Mesendoderm (in vitro differentiated cells): ENCODE data around the gene SLC25A45.
A peak's percentile ranks its signal among the peaks of the same experiment; 100 is the strongest.

ENCODE experiments used
- DNase-seq: peaks from one replicate; pipeline ENCODE4 v3.0.0; 2013
- H2AK5ac ChIP-seq: 2 replicates; pipeline ENCODE4 v1.6.1; 2013; ENCODE audit warnings: low read length, inconsistent platforms
- H2BK120ac ChIP-seq: 2 replicates; pipeline ENCODE4 v1.6.1; 2013; ENCODE audit warnings: low read depth, mild to moderate bottlenecking, low read length, moderate library complexity, mixed read lengths
- H2BK15ac ChIP-seq: replicated peaks from 2 replicates; pipeline ENCODE4 v1.6.1; 2013; ENCODE audit warnings: low read depth, mild to moderate bottlenecking, moderate library complexity
- H2BK5ac ChIP-seq: 2 replicates; pipeline ENCODE4 v1.6.1; 2013; ENCODE audit warnings: low read length, inconsistent platforms
- H3K18ac ChIP-seq: 2 replicates; pipeline ENCODE4 v1.6.1; 2013; ENCODE audit warnings: mild to moderate bottlenecking, low read length, mixed read lengths
- H3K23ac ChIP-seq: one replicate; pipeline ENCODE4 v1.6.1; 2013; ENCODE audit warnings: low read length
- H3K27ac ChIP-seq: 2 replicates; pipeline ENCODE4 v1.5.1; 2013; ENCODE audit warnings: low read depth, mild to moderate bottlenecking, inconsistent platforms, low read length, moderate library complexity
- H3K27me3 ChIP-seq: 2 replicates; pipeline ENCODE4 v1.6.1; 2013; ENCODE audit warnings: low read length, control low read depth, mild to moderate bottlenecking, inconsistent platforms; ENCODE audit not compliant: insufficient read depth, poor library complexity
- H3K36me3 ChIP-seq: 2 replicates; pipeline ENCODE4 v1.6.1; 2013; ENCODE audit warnings: low read length, inconsistent platforms; ENCODE audit not compliant: control insufficient read depth, insufficient read depth
- H3K4ac ChIP-seq: one replicate; pipeline ENCODE4 v1.6.1; 2013; ENCODE audit warnings: low read depth, mild to moderate bottlenecking, low read length, moderate library complexity
- H3K4me1 ChIP-seq: 2 replicates; pipeline ENCODE4 v1.6.1; 2013; ENCODE audit warnings: low read depth, low read length, inconsistent platforms; ENCODE audit not compliant: control insufficient read depth
- H3K4me2 ChIP-seq: 2 replicates; pipeline ENCODE4 v1.6.1; 2013; ENCODE audit warnings: low read length
- H3K4me3 ChIP-seq: 2 replicates; pipeline ENCODE4 v1.5.1; 2013; ENCODE audit warnings: mild to moderate bottlenecking, low read length
- H3K56ac ChIP-seq: one replicate; pipeline ENCODE4 v1.6.1; 2013; ENCODE audit warnings: low read length
- H3K79me1 ChIP-seq: 2 replicates; pipeline ENCODE4 v1.6.1; 2013; ENCODE audit warnings: low read length, inconsistent platforms
- H3K79me2 ChIP-seq: 2 replicates; pipeline ENCODE4 v1.6.1; 2013; ENCODE audit warnings: mild to moderate bottlenecking, low read length; ENCODE audit not compliant: control insufficient read depth, insufficient read depth
- H3K9ac ChIP-seq: 2 replicates; pipeline ENCODE4 v1.6.1; 2013; ENCODE audit warnings: low read length, inconsistent platforms
- H4K5ac ChIP-seq: one replicate; pipeline ENCODE4 v1.6.1; 2013; ENCODE audit warnings: low read length
- H4K8ac ChIP-seq: one replicate; pipeline ENCODE4 v1.6.1; 2013; ENCODE audit warnings: low read depth, mild to moderate bottlenecking, control low read depth, low read length, moderate library complexity
- WGBS: extraction: QIAGEN DNeasy Blood & Tissue Kit; methylation state at CpG from one replicate; pipeline ENCODE4 v1.1.7; 2013; ENCODE audit warnings: low lambda C conversion rate, missing lambda C conversion rate; ENCODE audit not compliant: insufficient coverage; ENCODE audit errors: extremely low coverage; 5-methylcytosine and 5-hydroxymethylcytosine counted together

Gene SLC25A45

GRCh38 chr11:65377777-65378176, 4.7 kb downstream of the SLC25A45 start:
- no peaks in the 10 kb centered on the region for H3K79me1 ChIP-seq
- no peak overlapping the region for H2BK5ac ChIP-seq
- no peak overlapping the region for H2BK15ac ChIP-seq
- DNase-seq: no peak
- no peak overlapping the region for H4K5ac ChIP-seq
- no peak overlapping the region for H2AK5ac ChIP-seq
- no peak overlapping the region for H3K18ac ChIP-seq
- no peaks in the 10 kb centered on the region for H3K36me3 ChIP-seq
- no peak overlapping the region for H4K8ac ChIP-seq
- peaks cover 3% of the 10 kb centered on the region for H3K4me1 ChIP-seq
- no peak overlapping the region for H3K4me2 ChIP-seq
- no CpG with 5 or more reads among the region's 8 CpGs for WGBS
- H3K4me3 ChIP-seq: no peak overlapping the region
- H3K23ac ChIP-seq: no peak overlapping the region
- no peak overlapping the region for H3K27ac ChIP-seq
- H2BK120ac ChIP-seq: no peak overlapping the region
- no peaks in the 10 kb centered on the region for H3K27me3 ChIP-seq
- H3K79me2 ChIP-seq: no peaks in the 10 kb centered on the region
- H3K9ac ChIP-seq: no peak overlapping the region
- no peak overlapping the region for H3K4ac ChIP-seq
- H3K56ac ChIP-seq: no peak overlapping the region

- Histone ChIP-seq H3K27me3 (no peaks in the 10 kb centered on the region), H3K4me2 (no peak overlapping the region), H4K5ac (no peak overlapping the region), H2AK5ac (no peak overlapping the region), H3K27ac (no peak overlapping the region), H3K56ac (peak overlapping the region; percentile 15), H3K4ac (no peak overlapping the region), H3K18ac (no peak overlapping the region), H3K79me2 (no peaks in the 10 kb centered on the region), H3K36me3 (no peaks in the 10 kb centered on the region), H3K79me1 (no peaks in the 10 kb centered on the region), H2BK120ac (no peak overlapping the region), H2BK5ac (no peak overlapping the region), H3K23ac (no peak overlapping the region), H3K4me1 (no peaks in the 10 kb centered on the region), H4K8ac (no peak overlapping the region), H3K4me3 (no peak overlapping the region), H3K9ac (no peak overlapping the region), H2BK15ac (no peak overlapping the region)
- no peak for DNase-seq
- WGBS: no CpG with 5 or more reads among the region's 8 CpGs
Observed at GRCh38 chr11:65377036-65377435, 5.4 kb downstream of the SLC25A45 start.

GRCh38 chr11:65376138-65376713, 6.2 kb downstream of the SLC25A45 start:
- Histone ChIP-seq H3K4me3 (no peak overlapping the region), H3K27ac (no peak overlapping the region), H3K79me2 (no peaks in the 10 kb centered on the region), H3K79me1 (no peaks in the 10 kb centered on the region), H4K8ac (no peak overlapping the region), H2AK5ac (no peak overlapping the region), H3K4ac (no peak overlapping the region), H3K56ac (no peak overlapping the region), H3K4me2 (no peak overlapping the region), H3K27me3 (no peaks in the 10 kb centered on the region), H3K23ac (no peak overlapping the region), H3K9ac (no peak overlapping the region), H2BK120ac (no peak overlapping the region), H2BK5ac (no peak overlapping the region), H2BK15ac (no peak overlapping the region), H3K18ac (no peak overlapping the region), H3K4me1 (no peaks in the 10 kb centered on the region), H3K36me3 (no peaks in the 10 kb centered on the region), H4K5ac (no peak overlapping the region)
- DNase-seq: no peak
- no CpG with 5 or more reads among the region's 16 CpGs for WGBS

GRCh38 chr11:65375012-65375411, 7.4 kb downstream of the SLC25A45 start:
- Histone ChIP-seq H3K27me3 (no peaks in the 10 kb centered on the region), H2BK15ac (no peak overlapping the region), H4K8ac (no peak overlapping the region), H3K4ac (no peak overlapping the region), H2BK5ac (no peak overlapping the region), H2AK5ac (no peak overlapping the region), H3K4me3 (no peak overlapping the region), H3K79me2 (no peaks in the 10 kb centered on the region), H3K27ac (no peak overlapping the region), H2BK120ac (no peak overlapping the region), H3K56ac (no peak overlapping the region), H3K4me2 (no peak overlapping the region), H3K18ac (no peak overlapping the region), H3K79me1 (no peaks in the 10 kb centered on the region), H4K5ac (no peak overlapping the region), H3K9ac (no peak overlapping the region), H3K4me1 (no peaks in the 10 kb centered on the region), H3K36me3 (no peaks in the 10 kb centered on the region), H3K23ac (no peak overlapping the region)
- DNase-seq: no peak
- no CpG with 5 or more reads among the region's 8 CpGs for WGBS

- Histone ChIP-seq H4K5ac (no peak overlapping the region), H3K27me3 (no peaks in the 10 kb centered on the region)
- no CpG with 5 or more reads among the region's 14 CpGs for WGBS
Observed at GRCh38 chr11:65373839-65374580, 8.4 kb downstream of the SLC25A45 start.

GRCh38 chr11:65370659-65371049, 11.8 kb downstream of the SLC25A45 start:
- Histone ChIP-seq H2BK15ac (no peak overlapping the region), H3K4me2 (no peak overlapping the region), H3K27ac (no peak overlapping the region), H3K4me1 (no peaks in the 10 kb centered on the region), H2BK120ac (no peak overlapping the region), H3K79me2 (no peaks in the 10 kb centered on the region), H3K79me1 (no peaks in the 10 kb centered on the region), H3K4me3 (no peak overlapping the region), H3K23ac (no peak overlapping the region), H2BK5ac (no peak overlapping the region), H2AK5ac (no peak overlapping the region), H3K56ac (no peak overlapping the region), H3K36me3 (no peaks in the 10 kb centered on the region), H4K5ac (no peak overlapping the region), H3K18ac (no peak overlapping the region), H3K9ac (no peak overlapping the region), H3K4ac (no peak overlapping the region), H4K8ac (no peak overlapping the region), H3K27me3 (no peaks in the 10 kb centered on the region)
- WGBS: no CpG with 5 or more reads among the region's 6 CpGs
- no peak for DNase-seq

More at GRCh38 chr11:65373839-65374580, 8.4 kb downstream of the SLC25A45 start:
- H3K18ac ChIP-seq: no peak overlapping the region
- H3K4ac ChIP-seq: no peak overlapping the region
- DNase-seq: no peak
- no peaks in the 10 kb centered on the region for H3K79me2 ChIP-seq
- H2BK15ac ChIP-seq: no peak overlapping the region
- H3K56ac ChIP-seq: no peak overlapping the region
- H3K23ac ChIP-seq: no peak overlapping the region
- H3K4me3 ChIP-seq: no peak overlapping the region
- H2AK5ac ChIP-seq: no peak overlapping the region
- H3K4me2 ChIP-seq: no peak overlapping the region
- H3K9ac ChIP-seq: no peak overlapping the region
- no peaks in the 10 kb centered on the region for H3K4me1 ChIP-seq
- no peak overlapping the region for H4K8ac ChIP-seq
- H3K79me1 ChIP-seq: no peaks in the 10 kb centered on the region
- no peak overlapping the region for H2BK5ac ChIP-seq
- H3K27ac ChIP-seq: no peak overlapping the region
- H3K36me3 ChIP-seq: no peaks in the 10 kb centered on the region
- H2BK120ac ChIP-seq: no peak overlapping the region
